H1 (cell line): ENCODE results near the gene ZBTB46. TPM values are rescaled to one million over a fixed set of nuclear protein-coding genes. Genes with fewer than 3 reads are reported as not detected.

ENCODE experiments used
- CTCF ChIA-PET: fragments of 300-600 bp; sonication (Branson Sonifier 250); formaldehyde crosslinking; loops from one replicate; lab custom pipeline; 2021; ENCODE audit not compliant: partially characterized antibody; lab: Charles Lee
- POLR2A ChIA-PET: fragments of 300-600 bp; sonication (Branson Sonifier 250); formaldehyde crosslinking; loops from one replicate; lab custom pipeline; 2021; ENCODE audit warnings: inconsistent platforms; ENCODE audit not compliant: partially characterized antibody; lab: Charles Lee
- DNase-seq, 2 experiments: peaks; one replicate each; pipeline versions ENCODE4 v3.0.0 to v3.0.0-alpha.2; 2010 to 2022; ENCODE audit warnings: low spot score in 2 of 2, low read depth in 1 of 2, mixed read lengths in 1 of 2
- FAIRE-seq: peaks from 2 replicates; lab custom pipeline; 2011; peaks lifted over from hg19 to GRCh38; lab: Jason Lieb, UNC
- H2AFZ ChIP-seq: 2 replicates; pipeline ENCODE4 v1.8.1; 2012; ENCODE audit warnings: low read length, inconsistent platforms
- H2AK5ac ChIP-seq: 2 replicates; pipeline ENCODE4 v1.6.1; 2013; ENCODE audit warnings: low read depth, low read length
- H2BK120ac ChIP-seq: replicated peaks from 2 replicates; pipeline ENCODE3; 2013; ENCODE audit warnings: low read depth, low read length, inconsistent platforms
- H2BK12ac ChIP-seq: 2 replicates; pipeline ENCODE4 v1.6.1; 2013; ENCODE audit warnings: low read depth, low read length
- H2BK15ac ChIP-seq: 2 replicates; pipeline ENCODE4 v1.6.1; 2013; ENCODE audit warnings: low read length
- H2BK20ac ChIP-seq: 2 replicates; pipeline ENCODE4 v1.6.1; 2013; ENCODE audit warnings: low read length
- H2BK5ac ChIP-seq: 2 replicates; pipeline ENCODE4 v1.6.1; 2013; ENCODE audit warnings: low read depth, low read length
- H3K14ac ChIP-seq: 2 replicates; pipeline ENCODE4 v1.6.1; 2013; ENCODE audit warnings: inconsistent platforms; ENCODE audit not compliant: insufficient read length
- H3K18ac ChIP-seq: 2 replicates; pipeline ENCODE4 v1.6.1; 2013; ENCODE audit warnings: low read length; ENCODE audit errors: extremely low read depth
- H3K23ac ChIP-seq: 2 replicates; pipeline ENCODE4 v1.6.1; 2013; ENCODE audit warnings: inconsistent platforms; ENCODE audit not compliant: insufficient read length
- H3K23me2 ChIP-seq: 2 replicates; pipeline ENCODE4 v1.6.1; 2013; ENCODE audit warnings: low read depth, low read length
- H3K27ac ChIP-seq: 2 replicates; pipeline ENCODE4 v1.6.1; 2011; ENCODE audit warnings: low read depth, low read length, inconsistent platforms
- H3K27me3 ChIP-seq, 4 experiments: replicated peaks in 1 of 4; 1 replicate in 1 of 4; 2 replicates in 3 of 4; pipeline versions ENCODE4 v1.6.1 to v1.8.1; 2011 to 2013; ENCODE audit warnings: low read length in 3 of 4, mild to moderate bottlenecking in 3 of 4, inconsistent platforms in 2 of 4, mixed read lengths in 2 of 4, moderate library complexity in 1 of 4; ENCODE audit not compliant: control insufficient read depth in 3 of 4, insufficient read depth in 3 of 4; ENCODE audit errors: extremely low read depth in 1 of 4
- H3K36me3 ChIP-seq, 4 experiments: 2 replicates each; pipeline versions ENCODE4 v1.6.1 to v1.8.1; 2011 to 2013; ENCODE audit warnings: mild to moderate bottlenecking in 4 of 4, low read length in 3 of 4, moderate library complexity in 2 of 4, control low read depth in 1 of 4, inconsistent platforms in 1 of 4; ENCODE audit not compliant: insufficient read depth in 4 of 4, control insufficient read depth in 2 of 4
- H3K4ac ChIP-seq: replicated peaks from 2 replicates; pipeline ENCODE3; 2013; ENCODE audit warnings: low read length, low read depth, mixed read lengths, inconsistent platforms; ENCODE audit not compliant: insufficient read length
- H3K4me1 ChIP-seq, 4 experiments: replicated peaks in 1 of 4; 1 replicate in 1 of 4; 2 replicates in 3 of 4; pipeline versions ENCODE4 v1.6.1 to v1.8.1; 2011 to 2013; ENCODE audit warnings: low read length in 3 of 4, inconsistent platforms in 2 of 4, mixed read lengths in 1 of 4; ENCODE audit not compliant: insufficient read depth in 4 of 4, control insufficient read depth in 3 of 4
- H3K4me2 ChIP-seq, 2 experiments: 2 replicates each; pipeline versions ENCODE4 v1.6.1 to v1.8.1; 2011 to 2013; ENCODE audit warnings: low read depth in 2 of 2, low read length in 2 of 2, control low read depth in 1 of 2, inconsistent platforms in 1 of 2, mild to moderate bottlenecking in 1 of 2; ENCODE audit not compliant: insufficient read depth in 1 of 2
- H3K4me3 ChIP-seq, 4 experiments: fragments of 200-600, 300-600 bp in 1 of 4; sonication (generic), shearing (Covaris generic), sonication (Bioruptor Twin) in 1 of 4; 2 replicates each; pipeline versions ENCODE4 v1.5.1 to v1.8.1; 2011 to 2016; ENCODE audit warnings: low read length in 4 of 4, low read depth in 3 of 4, control low read depth in 2 of 4, inconsistent platforms in 2 of 4, mild to moderate bottlenecking in 2 of 4, mixed read lengths in 1 of 4, moderate library complexity in 1 of 4; ENCODE audit not compliant: insufficient read depth in 2 of 4; ENCODE audit errors: extremely low read depth in 1 of 4
- H3K56ac ChIP-seq: replicated peaks from 2 replicates; pipeline ENCODE3; 2013; ENCODE audit warnings: low read depth, mild to moderate bottlenecking, mixed read lengths, low read length, inconsistent platforms; ENCODE audit not compliant: insufficient read length
- H3K79me1 ChIP-seq: 2 replicates; pipeline ENCODE4 v1.6.1; 2013; ENCODE audit warnings: low read depth, low read length, control low read depth
- H3K79me2 ChIP-seq, 2 experiments: 2 replicates each; pipeline versions ENCODE4 v1.6.1 to v1.8.1; 2012 to 2013; ENCODE audit warnings: low read length in 2 of 2, mild to moderate bottlenecking in 2 of 2, inconsistent platforms in 1 of 2; ENCODE audit not compliant: insufficient read depth in 2 of 2, control insufficient read depth in 1 of 2
- H3K9ac ChIP-seq, 4 experiments: replicated peaks in 1 of 4; 1 replicate in 1 of 4; 2 replicates in 3 of 4; pipeline versions ENCODE4 v1.6.1 to v1.8.1; 2011 to 2013; ENCODE audit warnings: low read depth in 3 of 4, low read length in 3 of 4, control low read depth in 2 of 4, mild to moderate bottlenecking in 2 of 4, moderate library complexity in 2 of 4, inconsistent platforms in 1 of 4; ENCODE audit errors: extremely low read depth in 1 of 4
- H3K9me3 ChIP-seq, 2 experiments: 2 replicates each; pipeline versions ENCODE4 v1.6.1 to v1.8.1; 2012 to 2013; ENCODE audit warnings: mild to moderate bottlenecking in 2 of 2, moderate library complexity in 2 of 2, control low read depth in 1 of 2, inconsistent platforms in 1 of 2, low read depth in 1 of 2, low read length in 1 of 2, mixed read lengths in 1 of 2; ENCODE audit not compliant: insufficient read depth in 2 of 2
- H4K20me1 ChIP-seq, 2 experiments: replicated peaks in 1 of 2; 2 replicates each; pipeline versions ENCODE3 to v1.8.1; 2011 to 2013; ENCODE audit warnings: inconsistent platforms in 2 of 2, low read length in 2 of 2, mild to moderate bottlenecking in 1 of 2; ENCODE audit not compliant: insufficient read depth in 2 of 2, control insufficient read depth in 1 of 2
- H4K5ac ChIP-seq: 2 replicates; pipeline ENCODE4 v1.6.1; 2013; ENCODE audit warnings: low read length, low read depth, mixed read lengths, inconsistent platforms; ENCODE audit not compliant: insufficient read length
- H4K8ac ChIP-seq: 2 replicates; pipeline ENCODE4 v1.8.0; 2013; ENCODE audit warnings: mild to moderate bottlenecking, moderate library complexity, low read length, inconsistent platforms; ENCODE audit not compliant: insufficient read depth; ENCODE audit errors: extremely low read depth
- H4K91ac ChIP-seq: replicated peaks from 2 replicates; pipeline ENCODE3; 2013; ENCODE audit warnings: low read length, mixed read lengths, inconsistent platforms; ENCODE audit not compliant: insufficient read length
- ASH2L ChIP-seq: fragments of 200-600, 300-600 bp; sonication (generic); IDR thresholded peaks from one replicate; pipeline ENCODE4 v1.7.1; 2017; ENCODE audit warnings: low read length
- POU5F1 ChIP-seq: IDR thresholded peaks from 2 replicates; pipeline ENCODE4 v1.6.1; 2011; ENCODE audit warnings: low read depth, mild to moderate bottlenecking, low read length, moderate library complexity
- TAF7 ChIP-seq: optimal IDR thresholded peaks from 2 replicates; pipeline ENCODE3; 2011; ENCODE audit warnings: low read depth, mild to moderate bottlenecking, inconsistent platforms, low read length, moderate library complexity, borderline replicate concordance
- TEAD4 ChIP-seq: IDR thresholded peaks from 2 replicates; pipeline ENCODE4 v1.6.1; 2012; ENCODE audit warnings: low read depth, low read length, inconsistent platforms, mixed read lengths
- WGBS, 2 experiments: shearing (Covaris generic) in 1 of 2; methylation state at CpG; one replicate each; pipeline versions ENCODE4 v1.1.6 to v1.1.7; 2013 to 2015; ENCODE audit warnings: low lambda C conversion rate in 2 of 2, mixed read lengths in 2 of 2, inconsistent platforms in 1 of 2, low coverage in 1 of 2, missing lambda C conversion rate in 1 of 2; ENCODE audit not compliant: insufficient replicate concordance in 2 of 2, insufficient coverage in 1 of 2, insufficient read length in 1 of 2; ENCODE audit errors: extremely low coverage in 1 of 2, missing lambda C conversion rate in 1 of 2; 5-methylcytosine and 5-hydroxymethylcytosine counted together
- polyA plus RNA-seq, 7 experiments: library from polyadenylated mRNA; depleted of rRNA in 3 of 7; stranded (reverse) in 5 of 7; unstranded in 2 of 7; fragments of >200 nt in 5 of 7; fragments of 200-250 nt in 2 of 7; gene quantifications; 1 replicate in 5 of 7; 2 replicates in 1 of 7; 4 replicates in 1 of 7; pipeline versions ENCODE4 v1.2.1 to v1.2.3, GENCODE V29; 2011 to 2013; ENCODE audit warnings: missing spikeins in 2 of 7, mixed read lengths in 2 of 7
- total RNA-seq: library from RNA; stranded (reverse); fragmentation: NEBNext Ultra II Directional; extraction: Animal tissue kit (Norgen Biotek cat#: 25700); gene quantifications from 2 replicates; pipeline ENCODE4 v1.2.1, GENCODE V29; 2021
- TF ChIP-seq, protein P1 (sequence below): IDR thresholded peaks from 2 replicates; pipeline ENCODE4 v1.6.1; 2012; ENCODE audit warnings: inconsistent platforms

Gene ZBTB46
- total and polyA plus RNA-seq, 2 of the 8 experiments (the other 6 are each of a cell fraction or from before 2014, with no cell fraction given), result 6.4 to 22.4 TPM

DNA sequence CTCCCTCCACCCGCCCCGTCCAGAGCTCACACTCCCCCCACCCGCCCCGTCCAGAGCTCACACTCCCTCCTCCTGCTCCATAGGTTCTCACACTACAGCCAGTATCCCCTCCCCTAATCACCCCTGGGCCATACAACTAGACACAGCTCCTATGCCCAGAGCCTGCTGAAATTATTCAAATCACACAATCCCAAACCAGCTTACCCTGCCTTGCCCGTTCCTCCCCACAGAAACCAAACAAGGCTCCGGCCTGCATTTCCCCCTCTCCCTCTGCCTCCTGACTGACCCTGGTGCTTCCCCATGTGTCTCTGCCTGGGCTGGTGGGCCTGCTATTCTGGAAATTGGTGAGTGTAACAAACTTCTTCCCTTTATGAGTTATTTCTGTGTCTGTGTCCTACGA, 72.9 kb downstream of the ZBTB46 start:
- no peak overlapping the region for H4K5ac ChIP-seq
- no peak overlapping the region for H3K18ac ChIP-seq
- no peak overlapping the region for H2AFZ ChIP-seq
- no peaks in the 10 kb centered on the region; the same call in 1 of the 2 replicates for H3K79me1 ChIP-seq
- no peaks in the 10 kb centered on the region for H3K23me2 ChIP-seq
- 93% methylated on average over 3 of the region's 7 CpGs; no CpG with 5 or more reads in 1 of the 2 experiments for WGBS, 2 experiments
- no peak overlapping the region for H2AK5ac ChIP-seq
- H3K79me2 ChIP-seq, result no peaks in the 10 kb centered on the region
- H3K36me3 ChIP-seq, result no peaks in the 10 kb centered on the region
- no peak overlapping the region for H2BK120ac ChIP-seq
- H3K14ac ChIP-seq, result no peak overlapping the region
- H3K27ac ChIP-seq, result no peak overlapping the region
- no peak overlapping the region for H3K9ac ChIP-seq
- no peak overlapping the region for H2BK20ac ChIP-seq
- no peak overlapping the region for H4K8ac ChIP-seq
- DNase-seq (no peak), FAIRE-seq (no peak)
- H2BK12ac ChIP-seq, result no peak overlapping the region
- H2BK15ac ChIP-seq, result no peak overlapping the region
- no peaks in the 10 kb centered on the region for H3K9me3 ChIP-seq
- no peaks in the 10 kb centered on the region for H3K27me3 ChIP-seq
- peaks cover 0 to under 1% (median 0%) of the 10 kb centered on the region in 4 experiments; a peak in 2 of 7 replicates for H3K4me1 ChIP-seq
- CTCF ChIA-PET, result interaction anchor here (0.8 to 1.5 kb wide), 2 partner anchors 17 to 18 kb away, joined by 3 read pairs; no protein-coding TSS in a partner anchor
- no peak overlapping the region for H3K4me3 ChIP-seq
- no peak overlapping the region for H3K4ac ChIP-seq
- no peaks in the 10 kb centered on the region for H4K20me1 ChIP-seq
- POLR2A ChIA-PET, result no interaction called here
- no peak overlapping the region for H3K23ac ChIP-seq
- no peak overlapping the region for H2BK5ac ChIP-seq
- H3K4me2 ChIP-seq, result no peak overlapping the region
- no peak overlapping the region for H4K91ac ChIP-seq
- H3K56ac ChIP-seq, result no peak overlapping the region
- TF ChIP-seq POU5F1 (no peak), ASH2L (no peak), TEAD4 (no peak), TAF7 (no peak)
- TF ChIP-seq, protein P1, sequence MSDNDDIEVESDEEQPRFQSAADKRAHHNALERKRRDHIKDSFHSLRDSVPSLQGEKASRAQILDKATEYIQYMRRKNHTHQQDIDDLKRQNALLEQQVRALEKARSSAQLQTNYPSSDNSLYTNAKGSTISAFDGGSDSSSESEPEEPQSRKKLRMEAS, result no peak
